Endothelial cell of hepatic sinusoid (primary cell): ENCODE measurements around the gene CACNA1C.

Source experiments
- in situ Hi-C: cut with HindIII; loops from 2 replicates; pipeline ENCODE4 v1.10.0; 2017; ENCODE audit warnings: low sequenced_read_pairs

The CACNA1C gene

GRCh38 chr12:2555487-2556082 is 502.8 kb downstream of the CACNA1C start:
- in situ Hi-C loops, result no loop called here

GRCh38 chr12:2557597-2557996 is 504.8 kb downstream of the CACNA1C start:
- in situ Hi-C loops, result no loop called here

- in situ Hi-C loops, result no loop called here
Observed at GRCh38 chr12:2559931-2560330, 507.1 kb downstream of the CACNA1C start.

- in situ Hi-C loops, result no loop called here
Observed at GRCh38 chr12:2560356-2560755, 507.6 kb downstream of the CACNA1C start.

GRCh38 chr12:2561367-2561766 is 508.6 kb downstream of the CACNA1C start:
- in situ Hi-C loops, result no loop called here

- in situ Hi-C loops, result no loop called here
Observed at GRCh38 chr12:2562400-2562799, 509.6 kb downstream of the CACNA1C start.

- in situ Hi-C loops, result no loop called here
Observed at GRCh38 chr12:2563709-2564108, 510.9 kb downstream of the CACNA1C start.

- in situ Hi-C loops, result no loop called here
Observed at GRCh38 chr12:2566161-2566560, 513.4 kb downstream of the CACNA1C start.

- in situ Hi-C loops, result no loop called here
Observed at GRCh38 chr12:2567711-2568110, 514.9 kb downstream of the CACNA1C start.

- in situ Hi-C loops, result no loop called here
Observed at GRCh38 chr12:2570562-2570961, 517.8 kb downstream of the CACNA1C start.

GRCh38 chr12:2574355-2574935 is 521.7 kb downstream of the CACNA1C start:
- in situ Hi-C loops, result no loop called here

- in situ Hi-C loops, result no loop called here
Observed at GRCh38 chr12:2575245-2575644, 522.5 kb downstream of the CACNA1C start.

GRCh38 chr12:2578211-2578610 is 525.4 kb downstream of the CACNA1C start:
- in situ Hi-C loops, result no loop called here

GRCh38 chr12:2578772-2579171 is 526.0 kb downstream of the CACNA1C start:
- in situ Hi-C loops, result no loop called here

- in situ Hi-C loops, result no loop called here
Observed at GRCh38 chr12:2580821-2581220, 528.0 kb downstream of the CACNA1C start.

GRCh38 chr12:2581293-2582045 is 528.7 kb downstream of the CACNA1C start:
- in situ Hi-C loops, result no loop called here

- in situ Hi-C loops, result no loop called here
Observed at GRCh38 chr12:2582631-2583030, 529.8 kb downstream of the CACNA1C start.

- in situ Hi-C loops, result no loop called here
Observed at GRCh38 chr12:2583091-2583497, 530.3 kb downstream of the CACNA1C start.

- in situ Hi-C loops, result no loop called here
Observed at GRCh38 chr12:2583642-2584401, 531.0 kb downstream of the CACNA1C start.

GRCh38 chr12:2586156-2587038 is 533.6 kb downstream of the CACNA1C start:
- in situ Hi-C loops, result no loop called here

- in situ Hi-C loops, result no loop called here
Observed at GRCh38 chr12:2588345-2588744, 535.6 kb downstream of the CACNA1C start.
